CD4-positive, alpha-beta T cell treated with Interleukin-1 beta for 1 hour (primary cell): ENCODE measurements around the gene DEF6.

ENCODE experiments used
- DNase-seq, 2 donors: peaks; one replicate each; pipeline ENCODE4 v3.0.0-alpha.2; 2020 to 2022

Gene DEF6, protein sequence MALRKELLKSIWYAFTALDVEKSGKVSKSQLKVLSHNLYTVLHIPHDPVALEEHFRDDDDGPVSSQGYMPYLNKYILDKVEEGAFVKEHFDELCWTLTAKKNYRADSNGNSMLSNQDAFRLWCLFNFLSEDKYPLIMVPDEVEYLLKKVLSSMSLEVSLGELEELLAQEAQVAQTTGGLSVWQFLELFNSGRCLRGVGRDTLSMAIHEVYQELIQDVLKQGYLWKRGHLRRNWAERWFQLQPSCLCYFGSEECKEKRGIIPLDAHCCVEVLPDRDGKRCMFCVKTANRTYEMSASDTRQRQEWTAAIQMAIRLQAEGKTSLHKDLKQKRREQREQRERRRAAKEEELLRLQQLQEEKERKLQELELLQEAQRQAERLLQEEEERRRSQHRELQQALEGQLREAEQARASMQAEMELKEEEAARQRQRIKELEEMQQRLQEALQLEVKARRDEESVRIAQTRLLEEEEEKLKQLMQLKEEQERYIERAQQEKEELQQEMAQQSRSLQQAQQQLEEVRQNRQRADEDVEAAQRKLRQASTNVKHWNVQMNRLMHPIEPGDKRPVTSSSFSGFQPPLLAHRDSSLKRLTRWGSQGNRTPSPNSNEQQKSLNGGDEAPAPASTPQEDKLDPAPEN

GRCh38 chr6:35297601-35298481 lies at the start of gene DEF6:
Gene DEF6 (plus strand): TSS chr6:35297818. CDS start chr6:35297857, 39 bp downstream.
- peak; percentile 91 for DNase-seq

- DNase-seq, result no peak
Measured at GRCh38 chr6:35248300-35248699, 49.3 kb upstream of the DEF6 start.

- DNase-seq, result no peak
Measured at GRCh38 chr6:35248965-35249364, 48.7 kb upstream of the DEF6 start.

- no peak for DNase-seq
Measured at GRCh38 chr6:35251949-35252348, 45.7 kb upstream of the DEF6 start.

GRCh38 chr6:35253249-35253648 lies 44.4 kb upstream of the DEF6 start:
- no peak for DNase-seq

- DNase-seq, result no peak
Measured at GRCh38 chr6:35258336-35258735, 39.3 kb upstream of the DEF6 start.

GRCh38 chr6:35258858-35259193 lies 38.8 kb upstream of the DEF6 start:
- DNase-seq, result no peak

DNA sequence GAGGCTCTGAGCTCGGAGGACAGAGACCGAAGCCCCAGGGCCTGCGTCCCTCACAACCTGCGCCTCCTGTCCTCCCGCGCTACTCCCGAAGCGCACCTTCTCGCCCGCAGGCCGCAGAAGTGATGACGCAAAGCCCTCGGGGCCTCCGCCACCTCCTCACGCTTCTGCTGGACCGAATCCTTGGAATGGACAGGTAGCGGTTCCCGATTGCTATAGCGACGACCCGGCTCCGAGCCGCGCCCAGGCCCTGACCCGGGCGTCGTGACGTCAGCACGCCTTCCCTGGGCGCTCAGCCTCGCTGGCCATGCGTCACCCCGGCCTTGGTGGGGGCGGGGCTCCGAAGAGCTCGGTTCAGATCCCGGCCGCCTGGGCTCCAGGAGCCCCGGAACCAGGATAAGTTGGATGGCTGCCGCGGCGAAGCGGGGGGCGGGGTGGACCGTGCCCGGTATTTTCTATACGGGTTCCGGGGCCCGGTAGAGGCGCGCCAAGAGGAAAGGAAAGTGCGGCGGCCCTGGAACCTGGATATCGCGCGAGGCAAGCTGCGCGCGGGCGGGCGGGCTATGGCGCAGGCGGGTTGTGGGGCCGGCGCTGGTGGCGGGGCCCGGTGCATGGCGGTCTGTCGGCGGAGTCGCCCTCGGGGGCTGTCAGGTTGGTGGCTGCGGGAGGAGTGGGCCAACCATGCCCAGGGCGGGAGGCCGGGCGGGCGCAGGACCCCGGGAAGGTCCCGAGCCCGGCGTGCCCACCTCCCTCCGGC lies 38.2 kb upstream of the DEF6 start, which contains the start of gene ZNF76:
Gene ZNF76 (plus strand): TSS at position 542 of the 754 bp plus-strand sequence. CDS start 21,417 bp downstream, outside the sequence.
- DNase-seq, result peak; percentile 95 to 97

- DNase-seq, result peak; percentile 92 to 93
Measured at GRCh38 chr6:35259948-35260590, 37.5 kb upstream of the DEF6 start.

DNA sequence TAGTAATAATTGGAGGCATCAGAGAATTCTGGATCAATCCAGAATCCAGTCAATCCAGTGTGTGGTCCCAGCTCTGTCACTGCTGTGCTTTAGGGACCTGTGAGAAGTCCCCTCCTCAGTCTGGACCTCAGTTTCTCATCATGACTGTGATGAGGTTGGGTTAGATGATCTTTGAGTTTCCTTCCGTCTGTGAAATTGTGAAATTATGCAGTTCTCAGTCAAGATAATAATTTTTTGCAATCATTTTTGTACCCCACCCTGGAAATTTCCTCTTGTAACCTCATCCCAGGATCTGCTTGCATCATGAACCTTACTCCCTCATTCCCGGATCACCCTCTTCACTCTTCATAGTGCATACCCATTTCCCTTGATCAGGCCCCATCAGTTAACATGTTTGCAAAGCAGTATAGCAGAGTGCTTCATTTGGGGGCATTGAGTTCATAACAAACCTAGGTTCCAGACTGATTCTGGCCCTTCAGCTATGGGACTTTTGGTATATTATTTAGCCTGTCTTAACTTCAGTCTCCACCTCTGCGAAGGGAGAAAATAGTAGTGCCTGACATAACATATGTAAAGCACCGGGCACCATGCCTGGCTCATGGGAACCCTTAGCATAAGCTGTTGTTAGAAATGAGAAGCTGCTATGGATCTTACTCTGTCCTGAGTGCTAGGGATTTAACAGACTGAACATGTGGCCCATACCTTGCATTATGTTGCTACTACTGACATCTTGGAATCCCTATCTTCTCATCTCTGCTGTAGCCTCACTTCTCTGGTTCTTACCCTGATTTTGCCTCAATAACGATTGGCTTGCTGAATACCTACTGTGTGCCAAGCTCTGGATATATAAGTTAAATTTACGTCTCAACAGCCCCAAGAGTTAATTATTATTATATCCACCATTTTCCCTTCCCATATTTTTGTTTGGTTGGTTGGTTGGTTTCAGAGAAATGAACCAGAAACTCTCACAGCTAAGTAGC lies 36.7 kb upstream of the DEF6 start:
- no peak for DNase-seq

DNA sequence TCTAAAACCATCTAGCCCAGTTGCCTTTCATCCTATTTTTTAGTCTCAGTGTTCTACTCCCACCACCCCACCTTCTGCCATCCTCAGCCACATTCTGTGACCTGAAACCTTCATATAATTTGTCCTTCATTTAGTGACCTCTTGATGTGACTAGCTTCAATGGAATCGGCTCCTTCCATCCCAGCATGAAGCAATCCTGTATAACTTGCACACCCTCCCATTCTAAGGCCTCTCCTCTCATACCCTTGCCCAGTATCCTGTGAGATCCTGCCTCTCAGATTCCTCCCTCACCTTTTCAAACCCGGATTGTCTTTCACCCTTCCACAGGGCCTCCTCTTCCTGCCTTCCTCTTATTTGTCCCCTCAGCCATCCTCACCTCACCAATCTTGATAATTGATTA lies 35.0 kb upstream of the DEF6 start:
- DNase-seq, result no peak

DNA sequence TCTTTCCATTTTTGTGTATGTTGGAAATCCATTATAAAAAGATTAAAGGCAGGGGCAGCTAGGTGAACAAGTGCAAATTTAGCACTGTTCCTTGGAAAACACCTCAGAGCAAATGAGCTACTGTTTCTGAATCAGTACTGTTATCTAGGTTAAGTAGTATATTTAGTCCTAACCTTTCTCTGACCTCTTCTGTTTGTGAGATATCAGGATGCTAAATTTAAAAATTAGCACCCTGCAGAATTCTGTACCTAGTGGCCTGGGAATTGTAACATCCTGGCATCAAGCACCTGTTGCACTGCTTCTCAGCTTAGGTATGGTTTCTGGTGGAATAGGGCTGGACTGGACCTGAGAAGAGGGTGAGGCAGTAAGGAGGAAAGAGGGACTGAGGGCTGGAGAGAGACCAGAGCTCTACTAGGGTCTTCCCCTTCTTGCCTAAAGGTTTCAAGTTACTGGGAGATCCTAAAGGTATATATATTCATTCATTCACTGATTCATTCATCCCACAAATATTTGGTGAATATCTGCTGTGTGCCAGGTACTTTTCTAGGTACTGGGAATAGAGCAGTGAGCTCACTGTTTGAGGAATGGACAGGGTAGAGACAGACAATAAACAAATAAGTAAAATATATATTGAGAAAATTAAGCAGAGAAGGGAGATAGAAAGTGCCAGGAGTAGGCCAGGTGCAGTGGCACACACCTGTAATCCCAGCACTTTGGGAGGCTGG lies 32.9 kb upstream of the DEF6 start:
- DNase-seq, result no peak

DNA sequence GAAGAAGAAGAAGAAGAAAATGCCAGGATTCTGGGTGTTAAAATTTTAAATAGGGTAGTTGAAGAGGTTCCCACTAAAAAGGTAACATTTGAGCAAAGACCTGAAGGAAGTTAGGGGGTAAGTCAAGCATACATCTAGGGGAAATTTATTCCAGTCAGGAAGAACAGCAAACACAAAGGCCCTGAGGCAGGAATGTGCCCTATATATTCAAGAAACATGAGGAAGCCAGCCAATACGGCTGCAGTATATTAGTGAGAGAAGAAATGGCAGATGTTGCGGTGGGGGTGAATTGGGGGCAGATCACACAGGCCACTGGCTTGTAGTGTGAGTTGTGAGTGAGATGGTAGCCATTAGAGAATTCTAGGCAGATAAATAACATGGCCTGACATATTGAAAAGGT lies 32.1 kb upstream of the DEF6 start:
- DNase-seq, result no peak

GRCh38 chr6:35267446-35267845 lies 30.2 kb upstream of the DEF6 start:
- no peak for DNase-seq

GRCh38 chr6:35267897-35268296 lies 29.7 kb upstream of the DEF6 start:
- DNase-seq, result no peak

GRCh38 chr6:35272005-35272404 lies 25.6 kb upstream of the DEF6 start:
- DNase-seq, result no peak

DNA sequence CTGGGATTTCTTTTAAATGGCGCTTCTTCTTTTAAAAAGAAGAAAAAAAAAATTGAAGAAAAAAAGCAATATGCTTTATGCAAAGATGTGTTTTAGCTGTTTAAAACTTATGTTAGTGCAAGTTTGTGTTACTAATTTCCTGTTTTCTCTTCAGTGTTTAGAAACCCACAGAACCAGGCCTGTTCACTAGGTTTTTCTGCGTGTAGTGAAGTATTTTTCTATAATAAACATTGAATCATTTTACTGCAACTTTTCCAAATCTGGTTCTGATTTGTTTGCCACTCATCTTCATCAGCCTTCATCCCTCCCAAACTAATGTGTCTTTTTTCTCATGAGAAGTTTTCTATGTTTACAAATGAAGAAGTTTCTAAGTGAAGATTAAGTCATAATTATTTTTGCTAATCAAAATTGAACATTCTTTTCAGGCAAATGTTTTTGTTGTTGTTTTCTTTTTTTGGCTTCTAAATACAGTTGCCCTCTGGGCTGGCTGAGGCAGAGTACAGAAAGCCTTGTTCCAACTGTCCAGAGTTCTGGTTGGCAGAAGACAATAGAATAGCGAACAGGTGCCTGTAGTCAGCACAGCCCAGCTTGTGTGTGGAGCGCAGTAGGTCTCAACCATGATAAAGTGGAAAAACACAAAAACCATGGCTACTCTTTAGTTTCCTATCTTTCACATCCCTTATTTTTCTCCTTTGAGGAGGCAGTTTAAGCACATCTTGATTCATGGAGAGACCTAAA lies 23.6 kb upstream of the DEF6 start:
- no peak for DNase-seq

- no peak for DNase-seq
Measured at GRCh38 chr6:35275744-35276260, 21.8 kb upstream of the DEF6 start.

DNA sequence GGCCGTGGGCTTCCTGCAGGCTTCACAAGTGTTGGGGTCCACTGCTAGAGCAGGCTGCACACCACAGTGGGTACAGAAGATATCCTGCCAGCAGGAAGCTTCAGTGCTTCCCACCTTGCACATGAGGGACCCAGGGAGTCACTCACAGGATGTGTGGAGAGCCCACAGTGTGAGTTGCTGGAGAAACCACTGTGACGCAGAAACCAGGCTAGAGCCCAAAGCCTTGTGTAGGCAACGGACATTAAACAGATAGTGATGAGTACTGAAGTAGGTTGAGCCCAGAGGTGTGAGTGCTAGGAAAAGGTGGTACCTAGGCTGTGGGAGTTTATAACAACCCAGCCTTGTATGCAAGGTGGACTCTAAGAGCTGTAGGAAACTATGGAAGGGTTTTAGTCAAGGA lies 18.9 kb upstream of the DEF6 start:
- no peak for DNase-seq
